ENCODE measurements around the gene NASP. TPM values are rescaled to one million over a fixed set of nuclear protein-coding genes. Genes with fewer than 3 reads are reported as not detected.

Gene NASP
- total RNA-seq, 2 donors from 2014 or later = 31.0 to 39.2 TPM

GRCh38 chr1:45545553-45546310, 38.1 kb upstream of the NASP start:
- H3K36me3 ChIP-seq (replicated peaks in 1 of 2; ENCODE audit: insufficient read depth in 1 of 2, low read depth in 2 of 2) = no peaks in the 10 kb centered on the region
- ATAC-seq (no peak), DNase-seq (no peak)
- intact Hi-C loops (cut with DNase I) = no loop called here
- H3K4me1 ChIP-seq = peaks cover 16% of the 10 kb centered on the region
- no peaks in the 10 kb centered on the region for H3K27me3 ChIP-seq
- TF ChIP-seq CTCF (IDR thresholded peaks at IDR 0.05) (no peak), POLR2A (IDR thresholded peaks at IDR 0.05) (no peak)
- WGBS, 2 donors = 81% methylated on average over 6 to 7 of the region's 7 CpGs
- no peaks in the 10 kb centered on the region for H3K9me3 ChIP-seq
- no peak overlapping the region for H3K27ac ChIP-seq
- no peak overlapping the region for H3K4me3 ChIP-seq

GRCh38 chr1:45550401-45551351, 33.2 kb upstream of the NASP start, which contains the start of gene AKR1A1:
Gene AKR1A1 (plus strand): TSS chr1:45550826. CDS start chr1:45561795, 10,969 bp downstream.
- Histone ChIP-seq H3K4me3 (peak within 1 kb of the TSS; percentile 51 to 70), H3K36me3 (replicated peaks in 1 of 2; ENCODE audit: insufficient read depth in 1 of 2, low read depth in 2 of 2) (no peaks in the 10 kb centered on the region), H3K27ac (peak within 1 kb of the TSS; percentile 85 to 97 (median 92)), H3K4me1 (peaks cover 37% of the 10 kb centered on the region), H3K9me3 (no peaks in the 10 kb centered on the region), H3K27me3 (no peaks in the 10 kb centered on the region)
- 2 to 6% methylated on average over 9 to 45 of the region's 47 CpGs for WGBS, 2 donors
- peak; percentile 97 for ATAC-seq
- TF ChIP-seq CTCF (IDR thresholded peaks at IDR 0.05) = peak in 3 of 7 experiments; percentile 1 to 36 (median 28)
- TF ChIP-seq POLR2A (IDR thresholded peaks at IDR 0.05) = peak; percentile 66 to 83 (median 79)
- DNase-seq = peak; percentile 91 to 92 (median 92)
- intact Hi-C loops (cut with DNase I) = no loop called here

GRCh38 chr1:45551684-45552083, 32.2 kb upstream of the NASP start:
- Histone ChIP-seq H3K9me3 (no peaks in the 10 kb centered on the region), H3K27me3 (no peaks in the 10 kb centered on the region), H3K4me3 (peak overlapping the region; percentile 51 to 70), H3K36me3 (replicated peaks in 1 of 2; ENCODE audit: insufficient read depth in 1 of 2, low read depth in 2 of 2) (no peaks in the 10 kb centered on the region), H3K27ac (peak overlapping the region in 3 of 4 donors; percentile 89 to 97 (median 94)), H3K4me1 (peaks cover 40% of the 10 kb centered on the region)
- TF ChIP-seq POLR2A (IDR thresholded peaks at IDR 0.05) = no peak
- TF ChIP-seq CTCF (IDR thresholded peaks at IDR 0.05) = no peak
- ATAC-seq = no peak
- DNase-seq = no peak
- intact Hi-C loops (cut with DNase I) = no loop called here
- WGBS, 2 donors = 1 to 5% methylated on average over 3 of the region's 3 CpGs

- WGBS, 2 donors = 5 to 17% methylated on average over 1 of the region's 1 CpG
- Histone ChIP-seq H3K4me3 (no peak overlapping the region), H3K27ac (peak overlapping the region in 3 of 4 donors; percentile 19 to 97 (median 89)), H3K4me1 (peaks cover 47% of the 10 kb centered on the region), H3K36me3 (replicated peaks in 1 of 2; ENCODE audit: insufficient read depth in 1 of 2, low read depth in 2 of 2) (no peaks in the 10 kb centered on the region), H3K27me3 (no peaks in the 10 kb centered on the region), H3K9me3 (no peaks in the 10 kb centered on the region)
- no peak for TF ChIP-seq CTCF (IDR thresholded peaks at IDR 0.05)
- no peak for TF ChIP-seq POLR2A (IDR thresholded peaks at IDR 0.05)
- DNase-seq (peak; percentile 65 to 83 (median 77)), ATAC-seq (peak; percentile 10)
- intact Hi-C loops (cut with DNase I) = no loop called here
These were observed 31.5 kb upstream of the NASP start for GRCh38 chr1:45552331-45552730.
